Erythroblast (primary cell): ENCODE results near the gene WDFY2.

Experiments
- GATA1 ChIP-seq: IDR thresholded peaks from 2 replicates; pipeline ENCODE4 v1.6.1; 2011; ENCODE audit warnings: low read depth, mild to moderate bottlenecking, control low read depth, low read length, moderate library complexity
- POLR2A ChIP-seq: IDR thresholded peaks from 2 replicates; pipeline ENCODE4 v1.6.1; 2011; ENCODE audit warnings: mild to moderate bottlenecking, low read length

GRCh38 chr13:51733374-51734298 is 149.4 kb downstream of the WDFY2 start:
- TF ChIP-seq POLR2A (no peak), GATA1 (no peak)
